Measurements from ENCODE around the gene LUZP1.

The LUZP1 gene

DNA sequence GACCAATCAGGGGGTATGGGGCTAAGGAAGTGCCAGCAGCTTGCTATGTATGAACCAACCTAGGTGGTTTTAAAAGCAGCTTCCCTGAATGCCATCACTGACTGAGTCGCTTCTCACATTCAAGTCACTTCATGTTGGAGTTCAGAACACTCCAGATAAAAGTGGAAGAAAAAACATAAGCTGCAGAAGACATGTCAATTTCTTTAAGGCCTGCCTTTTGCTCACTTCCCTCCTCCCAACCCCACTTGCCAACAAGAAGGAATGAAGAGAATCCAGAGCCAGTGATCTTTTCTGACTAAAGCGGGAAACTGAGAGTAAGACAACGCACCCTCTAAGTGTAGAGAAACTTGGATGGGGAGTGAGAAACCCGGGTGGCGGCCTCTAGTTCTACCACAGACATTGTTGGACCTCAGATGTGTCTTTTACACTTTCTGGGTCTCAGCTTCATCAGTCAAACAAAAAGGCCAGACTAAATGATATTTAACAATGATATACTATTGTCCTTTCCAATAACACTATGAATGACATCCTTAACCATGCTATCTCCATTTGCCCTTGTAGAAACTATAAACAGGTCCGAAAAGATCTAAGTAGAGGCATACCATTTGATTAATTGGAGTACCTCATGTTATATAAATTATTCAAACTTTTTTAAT, 54.1 kb downstream of the LUZP1 start:
- DNase-seq = no peak

DNA sequence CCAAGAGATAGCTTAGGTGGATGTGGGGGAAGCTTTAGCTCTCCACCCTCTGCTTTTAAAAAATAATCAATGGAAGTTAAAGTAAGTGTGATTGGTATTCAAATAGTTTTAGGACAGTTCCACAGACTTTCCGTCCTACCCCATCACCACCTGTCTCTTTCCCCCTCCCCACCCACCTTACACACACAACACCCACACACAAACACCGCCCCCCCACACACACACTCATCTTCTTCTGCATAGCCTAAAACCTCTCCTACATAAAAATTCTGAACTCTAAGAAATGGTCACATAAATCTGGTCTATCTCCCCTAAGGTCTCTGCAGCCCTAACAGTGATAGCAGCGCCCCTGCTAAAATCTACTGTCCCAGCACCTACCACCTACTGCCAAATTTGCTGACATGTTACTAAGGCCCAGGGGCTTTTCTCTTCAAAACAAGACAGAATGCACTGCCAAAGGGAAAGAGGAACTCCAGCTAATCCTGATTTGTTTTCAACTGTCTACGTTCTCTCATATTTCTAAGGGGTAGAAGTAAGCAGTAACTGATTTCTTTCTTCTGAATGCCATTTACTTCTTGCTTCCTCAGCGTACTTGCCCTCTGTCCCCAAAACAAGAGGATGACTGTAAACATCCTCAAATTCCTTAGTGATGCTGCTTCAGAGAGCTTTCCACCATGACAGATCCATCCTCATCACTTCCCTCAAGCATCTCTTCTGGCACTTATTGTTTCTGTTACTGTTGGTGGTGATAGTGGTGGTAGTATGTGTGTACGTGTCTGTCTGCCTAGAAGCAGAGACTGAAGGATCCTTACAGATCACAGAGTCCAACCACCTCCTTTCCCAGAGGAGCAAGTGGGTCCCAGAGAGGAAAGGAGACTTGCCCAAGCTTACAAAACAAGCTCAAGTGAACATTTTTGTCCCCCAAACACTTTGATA, 56.8 kb downstream of the LUZP1 start:
- DNase-seq = no peak

- no peak for DNase-seq
Measured at GRCh38 chr1:23110391-23110790, 58.3 kb downstream of the LUZP1 start.

DNA sequence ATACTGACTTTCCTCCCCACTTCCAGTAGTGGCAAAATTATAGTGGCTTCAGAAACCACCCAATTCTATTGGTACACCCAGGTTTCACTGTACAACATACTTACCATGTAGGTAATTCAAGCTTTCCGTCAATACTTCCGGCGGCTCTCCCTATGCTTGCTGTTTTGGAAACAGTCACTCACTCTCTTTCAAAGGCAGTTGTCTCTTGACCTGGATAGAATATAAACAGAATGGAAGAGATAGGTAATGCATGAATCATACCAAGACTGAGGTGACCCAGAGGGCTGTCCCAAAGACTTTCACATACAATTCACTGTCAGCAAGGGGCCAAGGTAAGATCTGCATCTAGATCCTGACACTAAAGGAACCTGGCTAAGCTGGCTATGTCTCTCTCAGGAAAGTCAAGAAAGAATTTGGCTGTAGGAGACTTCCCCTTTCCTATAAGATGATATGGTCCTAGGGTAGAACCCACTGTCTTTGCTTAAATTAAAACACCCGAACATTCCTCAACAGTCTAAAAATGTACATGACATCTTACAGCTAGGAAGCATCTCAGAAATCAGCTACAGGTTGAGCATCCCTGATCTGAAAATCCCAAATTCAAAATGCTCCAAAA, 59.6 kb downstream of the LUZP1 start:
- no peak for DNase-seq

GRCh38 chr1:23103001-23103889, 65.4 kb downstream of the LUZP1 start:
- no peak for DNase-seq

DNA sequence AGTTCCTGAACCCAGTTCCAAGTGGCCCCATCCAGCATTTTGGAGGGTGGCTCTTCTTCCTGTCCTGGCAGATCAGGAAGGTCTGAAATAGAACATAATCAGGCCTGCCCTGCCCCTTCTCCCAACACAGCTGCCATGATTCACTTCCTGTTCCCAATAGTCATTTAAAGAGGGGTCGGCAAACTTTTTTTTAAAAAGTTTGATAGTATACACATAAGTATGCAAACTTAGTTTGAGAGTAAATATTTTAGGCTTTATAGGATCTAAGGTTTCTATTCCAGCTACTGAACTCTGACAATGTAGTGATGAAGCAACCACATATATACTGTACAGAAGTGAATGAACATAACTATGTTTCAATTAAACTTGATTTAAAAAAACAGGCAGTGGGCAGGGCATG, 66.4 kb downstream of the LUZP1 start:
- DNase-seq = no peak

DNA sequence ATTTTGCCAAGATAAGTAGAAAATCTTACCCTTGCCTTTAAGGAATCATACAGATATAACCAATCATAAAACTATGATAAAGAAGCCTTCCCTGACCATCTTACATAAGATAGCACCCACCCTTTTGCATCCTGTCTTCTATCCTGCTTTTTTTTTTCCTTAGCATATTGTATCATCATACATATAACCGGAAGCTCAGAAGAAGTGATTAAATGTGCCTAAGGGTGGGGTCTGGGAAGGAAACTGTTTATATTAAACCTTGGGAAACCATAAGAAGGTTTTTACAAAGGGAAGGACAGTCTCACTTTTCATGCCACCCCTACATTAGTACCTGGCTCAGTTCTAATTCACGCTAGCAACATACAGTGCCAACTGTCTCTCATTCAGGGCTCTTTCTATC, 66.8 kb downstream of the LUZP1 start:
- DNase-seq = no peak

DNA sequence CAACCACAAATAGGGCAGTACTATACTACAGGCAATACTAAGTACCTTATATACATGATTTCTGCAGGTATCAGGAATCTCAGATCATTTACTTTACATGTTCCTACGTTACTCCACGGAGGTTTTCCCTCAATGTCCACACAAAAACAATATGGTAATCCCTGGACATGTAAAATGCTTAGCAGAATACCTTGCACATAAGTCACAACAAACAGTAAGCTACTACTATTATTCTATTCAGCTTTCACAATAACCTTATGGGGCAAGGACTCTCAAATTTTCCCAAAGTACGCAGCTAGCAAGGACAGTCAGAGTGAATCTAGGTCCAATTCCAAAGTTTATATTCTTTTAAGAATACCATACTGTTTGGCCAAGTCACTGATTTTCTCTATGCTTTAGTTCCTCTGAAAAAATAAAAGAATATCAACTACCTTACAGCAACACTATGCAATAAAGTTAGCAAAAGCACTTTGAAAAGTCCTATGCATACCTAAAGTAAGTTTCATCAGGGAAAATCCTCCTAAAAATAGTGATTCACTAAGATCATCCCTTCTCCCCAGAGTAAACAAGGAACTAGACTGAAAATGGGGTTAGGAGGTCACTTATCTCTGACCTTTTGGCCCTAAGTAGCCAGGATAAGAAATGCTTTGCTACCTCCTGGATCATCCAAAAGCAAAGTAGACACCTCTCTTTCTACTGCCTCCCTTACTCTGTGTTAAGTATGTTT, 67.4 kb downstream of the LUZP1 start:
- no peak for DNase-seq

DNA sequence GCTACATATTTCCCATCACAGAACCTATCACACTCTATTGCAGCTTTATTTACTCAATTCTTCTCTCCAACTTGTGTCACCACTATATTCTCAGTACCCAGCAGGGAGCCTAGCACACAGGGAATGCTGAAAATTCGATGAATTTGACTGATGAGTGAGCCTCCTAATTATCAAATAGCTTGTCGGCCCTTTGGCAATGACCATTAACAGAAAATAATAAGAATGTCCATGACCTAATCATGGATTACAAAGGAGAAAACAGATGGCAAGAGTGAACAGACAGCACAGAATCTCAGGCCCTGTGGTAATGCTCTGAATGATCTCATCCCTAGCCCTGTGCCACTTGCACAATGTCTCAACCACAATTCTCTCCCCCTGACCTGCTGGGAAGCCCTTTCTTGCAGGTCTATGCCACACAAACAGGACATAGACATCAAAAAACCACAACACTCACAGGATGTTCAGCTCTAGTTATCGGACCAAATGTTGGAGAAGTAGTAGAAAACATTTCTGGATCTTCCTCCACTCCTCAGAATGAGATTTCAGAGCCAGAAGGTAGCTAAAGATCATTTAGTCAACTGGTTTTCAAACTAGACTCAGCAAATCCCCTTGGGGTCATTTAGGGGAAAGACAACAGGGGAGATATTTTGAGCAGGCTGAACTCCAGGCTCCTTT, 68.4 kb downstream of the LUZP1 start:
- no peak for DNase-seq

GRCh38 chr1:23099171-23099536, 69.5 kb downstream of the LUZP1 start:
- DNase-seq = no peak

- DNase-seq = peak; percentile 54
Measured at GRCh38 chr1:23098463-23099170, 70.0 kb downstream of the LUZP1 start.

GRCh38 chr1:23097316-23097715, 71.3 kb downstream of the LUZP1 start:
- DNase-seq = no peak

GRCh38 chr1:23092447-23092846, 76.2 kb downstream of the LUZP1 start:
- no peak for DNase-seq

- DNase-seq = no peak
Measured at GRCh38 chr1:23091545-23091944, 77.1 kb downstream of the LUZP1 start.

DNA sequence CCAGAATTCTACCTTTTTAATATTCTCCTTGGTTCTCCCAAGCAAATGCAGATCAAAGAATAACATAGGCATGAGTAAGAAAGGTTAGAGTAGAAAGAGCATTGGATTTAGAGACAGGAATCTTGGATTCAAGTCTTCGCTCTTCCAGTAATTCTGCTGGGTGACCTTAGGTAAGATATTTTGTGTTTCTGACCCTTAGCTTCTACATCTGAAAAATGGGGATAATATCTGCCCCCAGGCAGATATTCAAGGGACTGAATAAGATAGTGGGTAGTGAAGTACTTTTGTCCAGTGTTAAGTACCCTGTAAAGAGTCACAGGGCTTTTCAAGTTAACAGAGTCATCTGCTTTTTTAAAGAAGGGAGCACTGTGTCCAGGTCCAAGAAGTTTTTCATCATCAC, 78.6 kb downstream of the LUZP1 start:
- no peak for DNase-seq

DNA sequence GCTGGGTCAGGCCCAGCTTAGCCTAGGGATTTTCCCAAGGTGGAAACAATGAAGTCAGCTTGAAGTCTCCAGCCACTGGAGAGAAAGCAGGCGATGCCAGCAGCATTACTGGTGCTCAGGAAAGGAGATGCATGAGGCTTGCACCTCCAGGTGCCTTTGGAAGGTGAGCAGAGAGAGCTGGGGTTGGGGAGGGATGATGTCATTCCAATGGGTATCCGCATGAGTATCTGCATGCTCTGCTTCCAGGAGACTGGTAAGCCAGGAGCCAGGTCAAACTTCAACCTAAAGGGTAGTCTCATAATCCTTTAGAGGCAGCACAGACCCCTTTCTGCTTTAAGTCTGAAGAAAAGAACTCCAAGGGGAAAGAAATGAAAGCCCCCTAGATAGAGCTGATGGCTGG, 80.6 kb downstream of the LUZP1 start:
- no peak for DNase-seq

GRCh38 chr1:23085696-23086095, 83.0 kb downstream of the LUZP1 start:
- DNase-seq = no peak

DNA sequence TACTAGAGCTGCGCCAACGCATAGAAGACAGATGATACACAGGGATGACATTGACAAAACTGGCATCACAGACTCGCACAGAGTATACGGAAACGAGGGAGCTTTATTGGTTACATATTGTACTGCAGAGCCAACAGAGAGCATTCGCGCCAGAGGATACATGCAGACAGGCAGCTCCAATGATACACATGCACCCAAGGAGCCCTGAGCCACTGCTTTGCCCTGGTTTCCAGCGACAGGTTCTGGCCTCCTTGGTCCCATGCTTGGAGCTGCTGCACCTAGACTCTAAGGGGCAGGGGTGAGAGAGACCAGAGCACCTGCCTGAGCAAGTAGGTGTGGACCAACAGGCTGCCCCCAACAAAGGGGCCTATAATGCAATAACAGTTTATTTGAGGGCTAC, 83.8 kb downstream of the LUZP1 start:
- no peak for DNase-seq

GRCh38 chr1:23083714-23084480, 84.8 kb downstream of the LUZP1 start:
- no peak for DNase-seq

- no peak for DNase-seq
Measured at GRCh38 chr1:23081376-23081775, 87.3 kb downstream of the LUZP1 start.

Data from activated T-cell treated with anti-CD3 and anti-CD28 coated beads, Interleukin-2, amount 50 U/mL, for 1 hour (primary cell).